GM19193 (cell line): Measurements from ENCODE around the gene CSF1R.

Source experiments
- POLR2A ChIP-seq: IDR thresholded peaks from 4 replicates; pipeline ENCODE4 v1.6.1; 2011; ENCODE audit not compliant: insufficient read depth, insufficient read length; ENCODE audit errors: extremely low read depth

CSF1R gene

DNA sequence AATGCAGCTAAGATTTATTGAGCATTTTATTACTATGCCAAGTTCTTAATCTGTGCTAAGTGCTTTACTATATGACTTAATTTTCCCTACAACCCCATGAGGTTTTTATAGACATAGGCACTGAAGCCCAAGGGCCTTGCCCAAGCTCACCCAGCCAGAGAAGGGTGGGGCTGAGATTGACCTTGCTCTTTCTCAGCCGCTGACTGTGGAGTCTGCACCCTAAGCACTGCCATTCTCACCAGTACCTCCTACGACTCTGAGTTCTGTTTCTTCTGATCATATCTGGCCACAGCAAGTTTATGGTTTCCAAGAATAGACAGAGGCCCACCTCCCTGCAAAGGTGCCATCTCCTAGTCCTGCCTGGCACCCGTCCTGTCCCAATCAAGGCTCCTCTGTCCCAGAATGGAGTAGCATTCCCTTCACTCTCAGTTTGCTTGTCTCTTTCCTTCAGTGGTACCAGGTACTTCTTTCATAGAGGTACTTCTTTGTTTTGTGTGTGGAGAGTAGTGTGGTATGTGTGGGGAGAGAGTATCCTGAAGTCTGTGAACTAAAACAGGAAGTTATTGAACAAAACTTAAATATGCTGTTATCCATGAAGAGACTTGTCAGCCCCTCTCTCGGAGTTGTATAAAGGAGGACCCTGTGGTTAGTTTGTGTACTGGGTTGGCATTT, 42.6 kb downstream of the CSF1R start:
- TF ChIP-seq POLR2A: no peak

DNA sequence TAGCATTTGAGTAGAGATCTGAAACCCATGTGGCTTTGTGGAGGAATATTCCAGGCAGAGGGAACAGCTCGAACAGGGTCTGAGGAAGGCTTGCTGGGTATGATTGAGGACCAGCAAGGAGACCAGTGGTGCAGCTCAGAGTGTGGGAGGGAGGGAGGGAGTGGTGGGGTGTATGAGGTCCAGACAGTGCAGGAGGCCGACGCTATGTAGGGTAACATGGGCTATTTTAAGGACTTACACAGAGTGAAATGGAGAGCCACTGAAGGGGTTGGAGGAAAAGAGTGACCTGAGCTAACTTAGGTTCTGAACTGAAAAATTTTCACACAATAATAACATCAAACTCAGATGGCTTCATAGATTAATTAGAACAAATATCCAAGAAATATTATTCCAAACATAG, 43.9 kb downstream of the CSF1R start:
- no peak for TF ChIP-seq POLR2A

DNA sequence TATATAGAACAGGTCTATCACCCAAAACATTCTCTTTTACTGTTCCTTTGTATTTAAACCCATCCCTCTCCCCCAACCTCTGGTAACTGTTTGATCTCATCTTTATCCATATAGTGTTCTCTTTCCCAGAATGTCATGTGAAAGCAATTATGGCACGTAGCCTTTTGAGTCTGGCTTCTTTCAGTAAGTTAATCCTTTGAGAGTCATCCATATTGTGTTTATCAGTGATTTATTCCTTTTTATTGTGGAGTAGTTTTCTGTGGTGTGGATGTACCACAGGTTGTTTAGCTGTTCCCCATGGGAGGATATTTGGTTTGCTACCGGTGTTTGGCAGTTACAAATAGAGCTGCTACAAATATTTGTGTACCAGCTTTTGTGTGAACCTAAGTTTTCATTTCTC, 47.8 kb downstream of the CSF1R start:
- TF ChIP-seq POLR2A: no peak

DNA sequence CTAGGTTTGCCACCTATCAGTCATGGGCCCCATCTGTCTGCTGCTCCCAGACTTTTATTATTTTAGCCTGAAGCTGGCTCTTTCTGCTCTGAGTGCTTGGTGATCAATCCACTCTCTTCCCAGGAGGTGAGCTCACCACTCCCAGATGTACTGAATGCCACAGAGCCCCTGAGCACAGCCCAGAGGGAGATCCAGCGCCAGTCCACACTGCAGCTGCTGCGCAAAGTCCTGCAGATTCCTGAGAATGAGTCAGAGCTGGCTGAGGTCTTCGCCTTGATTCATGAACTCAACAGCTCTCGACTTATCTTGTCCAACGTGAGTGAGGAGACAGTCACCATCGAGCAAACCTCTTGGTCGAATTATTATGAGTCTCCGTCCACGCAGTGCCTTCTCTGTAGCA, 49.8 kb downstream of the CSF1R start:
- no peak for TF ChIP-seq POLR2A

DNA sequence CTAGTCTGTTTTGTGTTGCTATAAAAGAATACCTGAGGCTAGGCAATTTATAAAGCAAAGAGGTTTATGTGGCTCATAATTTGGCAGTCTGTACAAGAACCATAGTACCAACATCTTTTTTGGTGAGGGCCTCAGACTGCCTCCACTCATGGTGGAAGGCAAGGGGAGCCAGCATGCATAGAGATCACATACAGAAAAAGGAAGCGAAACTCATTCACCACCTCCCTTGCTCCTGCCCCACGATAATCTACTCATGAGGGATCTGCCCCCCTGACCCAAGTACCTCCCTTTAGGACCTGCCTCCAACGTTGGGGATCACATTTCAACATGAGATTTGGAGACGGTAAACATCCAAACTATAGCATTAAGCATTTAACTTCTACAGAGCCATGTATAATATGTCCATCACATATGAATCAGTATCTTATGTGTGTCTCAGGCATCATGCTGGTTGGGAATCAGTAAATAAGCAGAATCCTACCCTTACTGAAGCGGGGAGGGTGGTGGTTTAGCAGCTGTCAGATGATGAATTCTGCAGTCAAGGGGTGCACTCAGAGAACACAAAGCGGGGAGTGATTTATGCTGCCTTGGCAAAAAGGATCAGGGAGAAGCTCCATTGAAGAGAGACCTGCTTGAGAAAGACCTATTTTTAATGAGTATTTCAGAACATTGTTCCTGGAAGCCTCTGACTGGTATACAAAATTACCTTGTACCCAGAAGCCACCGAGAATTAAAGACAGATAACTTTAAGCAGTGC, 51.0 kb downstream of the CSF1R start:
- TF ChIP-seq POLR2A: no peak

DNA sequence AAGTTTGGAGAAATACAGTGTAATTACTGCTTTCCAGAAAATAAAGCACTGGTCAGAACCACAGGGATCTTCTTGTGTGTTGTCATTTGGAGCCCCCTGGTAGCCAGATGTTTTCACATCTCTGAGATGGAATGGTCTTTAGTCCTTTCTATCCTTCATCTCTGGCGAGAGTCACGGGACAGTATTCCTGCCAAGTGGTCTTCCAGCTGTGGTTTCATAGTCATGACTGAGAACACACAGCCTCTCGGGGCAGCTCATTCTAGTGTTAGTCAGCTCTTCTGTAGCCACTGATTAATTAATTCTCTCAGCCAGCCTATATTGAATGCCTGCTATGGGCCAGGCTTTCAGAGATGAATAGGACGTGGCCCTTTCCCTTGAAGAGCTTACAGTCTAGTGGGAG, 51.7 kb downstream of the CSF1R start:
- TF ChIP-seq POLR2A: no peak

DNA sequence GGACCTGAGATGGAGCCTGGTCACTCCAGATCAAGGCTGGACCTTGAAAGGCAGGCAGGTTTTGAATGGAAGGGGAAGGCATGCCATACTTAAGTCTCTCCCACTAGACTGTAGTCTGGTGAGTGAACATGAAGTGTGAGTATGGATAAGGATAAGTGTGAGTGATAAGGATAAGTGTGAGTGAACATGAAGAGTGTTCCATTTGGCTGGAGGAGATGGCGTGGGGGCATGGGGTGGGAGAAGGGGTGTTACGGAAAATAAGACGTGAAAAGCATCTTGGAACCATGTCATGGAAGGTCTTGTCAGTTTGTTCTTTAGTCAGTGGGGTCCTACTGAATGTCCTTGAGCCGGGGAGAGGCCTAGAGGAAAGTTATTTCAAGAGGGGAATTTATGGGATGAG, 53.0 kb downstream of the CSF1R start:
- TF ChIP-seq POLR2A: no peak

DNA sequence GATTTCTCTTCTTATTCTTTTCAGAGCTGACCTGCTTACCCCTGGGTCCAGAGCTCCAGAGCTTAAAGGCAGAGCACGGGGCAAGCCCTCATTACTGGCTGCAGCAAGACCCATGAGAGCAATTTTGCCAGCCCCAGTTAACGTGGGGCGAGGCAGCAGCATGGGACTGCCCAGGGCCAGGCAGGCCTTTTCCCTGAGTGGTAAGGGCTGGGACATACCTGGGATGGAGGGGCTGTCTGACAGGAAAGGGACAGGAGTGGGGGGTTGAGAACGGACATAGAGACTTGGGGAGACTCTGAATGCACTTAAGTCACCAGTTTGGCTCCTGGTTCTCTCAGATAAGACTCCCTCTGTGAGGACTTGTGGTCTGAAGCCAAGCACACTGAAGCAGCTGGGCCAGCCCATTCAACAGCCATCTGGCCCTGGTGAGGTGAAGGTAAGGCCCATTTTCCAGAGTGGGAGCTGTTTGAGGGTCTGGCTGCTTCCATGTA, 59.6 kb downstream of the CSF1R start:
- no peak for TF ChIP-seq POLR2A

DNA sequence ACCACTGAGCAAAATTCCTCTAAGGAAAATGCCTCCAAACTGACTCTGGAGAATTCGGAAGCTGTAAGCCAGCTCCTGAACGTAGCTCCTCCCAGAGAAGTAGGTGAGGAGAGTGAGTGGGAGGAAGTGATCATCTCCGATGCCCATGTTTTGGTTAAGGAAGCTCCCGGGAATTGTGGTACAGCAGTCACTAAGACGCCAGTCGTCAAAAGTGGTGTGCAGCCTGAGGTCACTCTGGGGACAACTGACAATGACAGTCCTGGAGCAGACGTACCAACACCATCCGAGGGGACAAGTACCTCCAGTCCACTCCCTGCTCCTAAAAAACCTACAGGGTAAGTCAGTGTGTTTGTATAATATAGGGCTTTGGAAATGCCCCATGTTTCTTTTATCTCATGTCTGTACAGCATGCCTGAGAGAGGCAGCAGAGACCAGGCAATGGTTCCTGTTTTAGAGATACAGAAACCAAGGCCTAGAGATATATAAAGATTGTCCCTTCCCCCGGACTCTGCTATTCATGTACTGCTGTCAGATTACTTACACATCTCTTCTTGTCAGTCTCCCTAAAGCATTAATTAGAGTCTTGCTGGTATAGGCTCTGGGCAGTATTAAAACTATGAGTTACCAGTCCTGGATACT, 61.9 kb downstream of the CSF1R start:
- TF ChIP-seq POLR2A: no peak

DNA sequence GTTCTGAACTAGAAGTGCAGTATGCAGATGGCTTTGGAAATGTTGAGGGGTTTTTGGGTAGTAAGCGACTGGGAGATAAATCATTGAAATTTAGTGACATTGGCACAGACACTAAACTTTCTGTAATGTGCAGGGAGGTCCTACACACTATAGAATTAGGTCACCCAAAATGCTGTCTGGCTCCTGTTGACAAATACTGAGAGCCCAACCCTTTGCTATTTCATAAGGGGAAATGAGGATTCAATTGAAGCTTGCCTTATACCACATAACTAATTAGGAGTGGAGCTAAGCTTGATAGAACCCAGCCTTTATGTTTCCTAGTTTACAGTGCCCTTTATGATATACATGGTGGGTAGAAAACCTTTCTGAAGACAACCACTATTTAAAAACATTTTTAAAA, 63.2 kb downstream of the CSF1R start:
- TF ChIP-seq POLR2A: no peak

DNA sequence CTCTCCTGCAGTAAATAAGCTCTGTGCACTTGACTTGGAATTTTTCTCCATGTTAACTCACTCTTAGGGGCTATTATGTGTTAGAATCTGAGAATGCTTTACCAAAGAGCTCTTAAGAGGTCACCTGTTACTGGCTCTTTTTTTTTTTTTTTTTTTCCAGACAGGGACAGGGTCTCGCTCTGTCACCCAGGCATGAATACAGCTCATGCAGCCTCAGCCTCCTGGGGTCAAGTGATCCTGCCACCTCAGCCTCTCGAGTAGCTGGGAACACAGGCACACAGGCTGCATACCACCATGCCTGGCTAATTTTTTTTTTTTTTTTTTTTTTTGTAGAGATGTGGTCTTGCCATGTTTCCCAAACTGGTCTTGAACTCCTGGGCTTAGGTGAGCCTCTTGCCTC, 63.7 kb downstream of the CSF1R start:
- TF ChIP-seq POLR2A: no peak

DNA sequence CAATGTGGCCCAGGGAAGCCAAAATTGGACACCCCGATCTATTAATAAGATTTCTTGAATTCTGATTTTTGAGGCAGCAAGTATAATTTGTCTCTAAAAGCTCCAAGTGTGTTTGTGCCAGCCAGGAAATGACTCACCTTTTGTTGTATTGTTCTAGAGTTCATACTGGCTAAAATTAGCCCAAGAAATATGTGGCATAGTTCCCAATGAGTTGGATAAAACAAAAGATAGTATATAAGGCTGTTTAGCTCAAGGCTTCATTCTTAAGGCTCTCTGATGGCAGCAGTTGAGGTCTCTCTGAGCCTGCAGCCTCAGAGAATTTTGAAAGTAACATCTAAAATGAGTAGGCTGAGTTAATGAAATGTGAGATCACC, 64.2 kb downstream of the CSF1R start:
- no peak for TF ChIP-seq POLR2A

DNA sequence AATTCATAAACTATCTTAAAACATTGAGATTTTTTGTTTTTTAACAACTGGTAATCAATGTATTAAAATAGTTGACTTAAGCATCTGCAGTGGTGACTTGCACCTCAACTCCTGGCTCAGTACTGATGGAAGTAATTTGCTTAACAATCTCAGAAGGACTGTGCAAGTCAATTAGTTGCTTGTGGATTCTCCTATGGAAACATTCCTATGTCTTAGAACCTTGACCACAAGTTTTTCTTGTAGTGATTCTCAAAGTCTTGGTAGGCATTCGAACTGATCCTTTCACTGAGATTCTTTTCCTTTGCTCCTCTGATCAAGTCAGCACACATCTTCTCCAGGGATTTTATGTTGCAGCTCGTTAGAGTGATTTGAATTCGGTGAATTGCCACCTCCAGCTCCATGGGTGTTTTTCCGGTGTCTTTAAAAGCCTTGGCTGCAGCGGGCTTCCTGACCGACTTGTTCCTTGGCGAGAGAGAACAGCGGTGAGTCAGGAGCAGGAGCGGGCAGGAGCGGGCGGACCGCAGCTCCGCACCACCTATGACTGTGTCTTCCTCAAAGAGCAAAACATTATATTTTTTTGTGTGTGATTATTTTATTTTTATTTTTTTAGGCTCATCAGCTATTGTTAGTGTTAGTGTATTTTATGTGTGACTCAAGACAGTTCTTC, 64.7 kb downstream of the CSF1R start:
- no peak for TF ChIP-seq POLR2A

DNA sequence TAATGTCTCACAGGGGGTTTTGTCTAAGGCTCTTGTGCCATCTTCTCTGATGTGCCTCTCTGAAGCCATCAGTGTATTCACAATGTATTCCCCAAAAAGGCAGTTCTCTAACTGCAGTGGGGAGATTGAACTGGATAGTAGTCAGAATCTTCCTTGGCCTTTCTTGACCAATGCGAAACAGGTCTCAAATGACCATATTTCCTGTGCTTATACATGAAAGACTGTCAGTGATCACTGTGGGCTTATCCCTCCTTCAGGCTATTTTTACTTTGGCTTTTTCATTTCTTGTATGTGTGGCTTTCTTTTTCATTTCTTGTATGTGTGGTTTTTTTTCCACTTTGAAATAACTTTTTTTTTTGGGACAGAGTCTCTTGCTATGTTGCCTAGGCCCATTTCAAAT, 66.1 kb downstream of the CSF1R start:
- no peak for TF ChIP-seq POLR2A

DNA sequence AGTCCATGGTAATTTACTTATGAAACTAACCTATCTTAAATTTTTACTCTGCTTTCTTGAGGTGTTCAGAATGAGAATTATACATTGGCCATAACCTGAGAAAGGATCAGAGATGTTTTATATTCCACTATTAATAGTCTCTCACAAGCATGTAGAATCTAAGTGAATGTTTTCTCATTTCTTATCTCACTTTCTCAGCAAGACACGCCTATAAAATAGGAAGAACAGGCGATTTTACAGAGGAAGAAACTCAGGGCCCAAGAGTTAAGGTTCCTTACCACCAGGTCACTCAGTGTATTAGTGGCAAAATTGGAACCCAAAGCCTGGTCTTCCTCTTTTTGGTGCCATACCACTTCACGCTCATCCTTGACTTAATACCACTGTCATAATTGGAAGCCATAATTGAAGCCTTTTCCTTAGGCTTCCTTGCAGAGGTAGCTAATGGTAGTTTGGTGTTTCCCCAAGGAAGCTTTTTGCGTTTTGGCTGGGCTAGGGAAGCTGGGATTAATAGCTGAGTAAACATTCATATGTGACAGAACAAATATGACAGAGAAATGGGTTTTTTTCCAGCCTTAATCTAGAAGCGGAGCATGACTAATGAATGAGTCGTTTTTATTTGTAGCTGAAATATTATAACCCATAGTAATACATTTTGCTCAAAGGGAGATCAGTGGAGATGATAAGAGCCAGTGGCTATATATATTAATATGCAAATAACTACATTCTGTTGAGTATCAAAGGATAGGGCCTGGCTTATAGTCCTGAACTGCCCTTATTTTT, 68.9 kb downstream of the CSF1R start:
- no peak for TF ChIP-seq POLR2A

DNA sequence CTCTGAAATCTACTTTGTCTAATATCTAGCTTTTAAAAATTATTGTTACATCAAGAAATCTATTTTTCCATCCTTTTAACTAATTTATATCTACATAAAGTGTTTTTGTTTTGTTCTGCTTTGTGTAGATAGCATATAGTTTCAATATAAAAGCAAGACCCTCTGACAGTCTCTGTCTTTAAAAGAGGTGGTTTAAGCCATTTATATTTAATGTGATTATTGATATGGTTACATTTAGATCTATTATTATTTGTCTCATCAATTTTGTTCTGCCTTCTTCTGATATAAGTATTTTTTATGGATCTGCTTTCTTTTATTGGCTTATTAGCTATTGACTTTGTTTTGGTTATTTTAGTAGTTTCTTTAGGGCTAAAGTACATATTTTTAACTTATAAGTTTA, 69.8 kb downstream of the CSF1R start:
- no peak for TF ChIP-seq POLR2A

DNA sequence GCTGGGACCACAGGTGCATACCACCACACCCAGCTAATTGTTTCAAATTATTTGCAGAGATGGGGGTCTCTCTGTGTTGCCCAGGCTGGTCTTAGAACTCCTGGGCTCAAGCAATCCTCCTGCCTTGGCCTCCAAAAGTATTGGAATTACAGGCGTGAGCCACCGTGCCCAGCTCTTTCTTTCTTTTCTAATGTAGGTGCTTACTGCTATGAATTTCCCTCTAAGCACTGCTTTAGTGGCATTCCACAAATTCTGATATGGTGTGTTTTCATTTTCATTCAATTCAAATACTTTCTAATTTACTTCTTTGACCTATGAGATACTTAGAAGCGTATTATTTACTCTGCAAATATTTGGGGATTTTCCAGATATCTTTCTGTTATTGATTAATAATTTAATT, 70.9 kb downstream of the CSF1R start:
- TF ChIP-seq POLR2A: no peak
